Measurements from ENCODE around the gene NSRP1. TPM values are rescaled to one million over a fixed set of nuclear protein-coding genes. Genes with fewer than 3 reads are reported as not detected.

The NSRP1 gene
- total RNA-seq, 1 experiment from 2014 or later: 22.8 TPM

- TF ChIP-seq ZNF138 (CRISPR knock-in tag; conservative IDR thresholded peaks at IDR 0.05): no peak
- TF ChIP-seq SP1 (CRISPR knock-in tag; conservative IDR thresholded peaks at IDR 0.05): 0 out of 2 replicates have a peak, but pooled peaks have one; percentile 17
- no peak for TF ChIP-seq RELA (CRISPR knock-in tag; IDR thresholded peaks at IDR 0.05; ENCODE audit: borderline replicate concordance)
- no peak; the same call in 1 of the 2 replicates for TF ChIP-seq ZBTB21 (CRISPR knock-in tag; IDR thresholded peaks at IDR 0.05; ENCODE audit: borderline replicate concordance)
- peak; percentile 65; the same call in 1 of the 2 replicates for TF ChIP-seq GABPB1 (CRISPR knock-in tag; IDR thresholded peaks at IDR 0.05)
- TF ChIP-seq, protein P1, sequence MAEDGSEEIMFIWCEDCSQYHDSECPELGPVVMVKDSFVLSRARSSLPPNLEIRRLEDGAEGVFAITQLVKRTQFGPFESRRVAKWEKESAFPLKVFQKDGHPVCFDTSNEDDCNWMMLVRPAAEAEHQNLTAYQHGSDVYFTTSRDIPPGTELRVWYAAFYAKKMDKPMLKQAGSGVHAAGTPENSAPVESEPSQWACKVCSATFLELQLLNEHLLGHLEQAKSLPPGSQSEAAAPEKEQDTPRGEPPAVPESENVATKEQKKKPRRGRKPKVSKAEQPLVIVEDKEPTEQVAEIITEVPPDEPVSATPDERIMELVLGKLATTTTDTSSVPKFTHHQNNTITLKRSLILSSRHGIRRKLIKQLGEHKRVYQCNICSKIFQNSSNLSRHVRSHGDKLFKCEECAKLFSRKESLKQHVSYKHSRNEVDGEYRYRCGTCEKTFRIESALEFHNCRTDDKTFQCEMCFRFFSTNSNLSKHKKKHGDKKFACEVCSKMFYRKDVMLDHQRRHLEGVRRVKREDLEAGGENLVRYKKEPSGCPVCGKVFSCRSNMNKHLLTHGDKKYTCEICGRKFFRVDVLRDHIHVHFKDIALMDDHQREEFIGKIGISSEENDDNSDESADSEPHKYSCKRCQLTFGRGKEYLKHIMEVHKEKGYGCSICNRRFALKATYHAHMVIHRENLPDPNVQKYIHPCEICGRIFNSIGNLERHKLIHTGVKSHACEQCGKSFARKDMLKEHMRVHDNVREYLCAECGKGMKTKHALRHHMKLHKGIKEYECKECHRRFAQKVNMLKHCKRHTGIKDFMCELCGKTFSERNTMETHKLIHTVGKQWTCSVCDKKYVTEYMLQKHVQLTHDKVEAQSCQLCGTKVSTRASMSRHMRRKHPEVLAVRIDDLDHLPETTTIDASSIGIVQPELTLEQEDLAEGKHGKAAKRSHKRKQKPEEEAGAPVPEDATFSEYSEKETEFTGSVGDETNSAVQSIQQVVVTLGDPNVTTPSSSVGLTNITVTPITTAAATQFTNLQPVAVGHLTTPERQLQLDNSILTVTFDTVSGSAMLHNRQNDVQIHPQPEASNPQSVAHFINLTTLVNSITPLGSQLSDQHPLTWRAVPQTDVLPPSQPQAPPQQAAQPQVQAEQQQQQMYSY (CRISPR knock-in tag; IDR thresholded peaks at IDR 0.05): 0 out of 2 replicates have a peak, but pooled peaks have one; percentile 29
- TF ChIP-seq HMGXB4 (CRISPR knock-in tag; IDR thresholded peaks at IDR 0.05): peak; percentile 70
- TF ChIP-seq, protein P2, sequence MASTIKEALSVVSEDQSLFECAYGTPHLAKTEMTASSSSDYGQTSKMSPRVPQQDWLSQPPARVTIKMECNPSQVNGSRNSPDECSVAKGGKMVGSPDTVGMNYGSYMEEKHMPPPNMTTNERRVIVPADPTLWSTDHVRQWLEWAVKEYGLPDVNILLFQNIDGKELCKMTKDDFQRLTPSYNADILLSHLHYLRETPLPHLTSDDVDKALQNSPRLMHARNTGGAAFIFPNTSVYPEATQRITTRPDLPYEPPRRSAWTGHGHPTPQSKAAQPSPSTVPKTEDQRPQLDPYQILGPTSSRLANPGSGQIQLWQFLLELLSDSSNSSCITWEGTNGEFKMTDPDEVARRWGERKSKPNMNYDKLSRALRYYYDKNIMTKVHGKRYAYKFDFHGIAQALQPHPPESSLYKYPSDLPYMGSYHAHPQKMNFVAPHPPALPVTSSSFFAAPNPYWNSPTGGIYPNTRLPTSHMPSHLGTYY (CRISPR knock-in tag; IDR thresholded peaks at IDR 0.05): no peak
- no peak for TF ChIP-seq NFE2L1 (CRISPR knock-in tag; IDR thresholded peaks at IDR 0.05)
- TF ChIP-seq, protein P3, sequence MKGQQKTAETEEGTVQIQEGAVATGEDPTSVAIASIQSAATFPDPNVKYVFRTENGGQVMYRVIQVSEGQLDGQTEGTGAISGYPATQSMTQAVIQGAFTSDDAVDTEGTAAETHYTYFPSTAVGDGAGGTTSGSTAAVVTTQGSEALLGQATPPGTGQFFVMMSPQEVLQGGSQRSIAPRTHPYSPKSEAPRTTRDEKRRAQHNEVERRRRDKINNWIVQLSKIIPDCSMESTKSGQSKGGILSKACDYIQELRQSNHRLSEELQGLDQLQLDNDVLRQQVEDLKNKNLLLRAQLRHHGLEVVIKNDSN (CRISPR knock-in tag; IDR thresholded peaks at IDR 0.05): no peak
- no peak for TF ChIP-seq ZBTB43 (CRISPR knock-in tag; IDR thresholded peaks at IDR 0.05)
- TF ChIP-seq TP53 (CRISPR knock-in tag; IDR thresholded peaks at IDR 0.05): no peak
- TF ChIP-seq MXD4 (CRISPR knock-in tag; IDR thresholded peaks at IDR 0.05; ENCODE audit: borderline replicate concordance): no peak
- peak; percentile 82; the same call in 1 of the 2 replicates for TF ChIP-seq CREM (CRISPR knock-in tag; IDR thresholded peaks at IDR 0.05)
- TF ChIP-seq RORB (CRISPR knock-in tag; IDR thresholded peaks at IDR 0.05): no peak
- TF ChIP-seq E2F5 (CRISPR knock-in tag; IDR thresholded peaks at IDR 0.05): 0 out of 2 replicates have a peak, but pooled peaks have one; percentile 31
- TF ChIP-seq, protein P4, sequence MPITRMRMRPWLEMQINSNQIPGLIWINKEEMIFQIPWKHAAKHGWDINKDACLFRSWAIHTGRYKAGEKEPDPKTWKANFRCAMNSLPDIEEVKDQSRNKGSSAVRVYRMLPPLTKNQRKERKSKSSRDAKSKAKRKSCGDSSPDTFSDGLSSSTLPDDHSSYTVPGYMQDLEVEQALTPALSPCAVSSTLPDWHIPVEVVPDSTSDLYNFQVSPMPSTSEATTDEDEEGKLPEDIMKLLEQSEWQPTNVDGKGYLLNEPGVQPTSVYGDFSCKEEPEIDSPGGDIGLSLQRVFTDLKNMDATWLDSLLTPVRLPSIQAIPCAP (CRISPR knock-in tag; IDR thresholded peaks at IDR 0.05): peak; percentile 9; the same call in 1 of the 2 replicates
- TF ChIP-seq MYBL2 (CRISPR knock-in tag; IDR thresholded peaks at IDR 0.05): no peak
- peak; percentile 39; the same call in 1 of the 2 replicates for TF ChIP-seq EMX1 (CRISPR knock-in tag; IDR thresholded peaks at IDR 0.05)
- no peak for TF ChIP-seq GTF2I (CRISPR knock-in tag; conservative IDR thresholded peaks at IDR 0.05)
- TF ChIP-seq ZNF232 (CRISPR knock-in tag; IDR thresholded peaks at IDR 0.05): no peak
- TF ChIP-seq GRHL2 (CRISPR knock-in tag; IDR thresholded peaks at IDR 0.05; ENCODE audit: insufficient replicate concordance, severe bottlenecking): no peak
Observed at GRCh38 chr17:30116661-30117551, at the start of gene NSRP1 (continued).
